BLaER1 (cell line): ENCODE measurements around the gene MACF1.

Experiments
- H3K27ac ChIP-seq: shearing (Covaris generic); formaldehyde crosslinking; 2 replicates; pipeline ENCODE4 v1.8.1; 2022
- H3K27me3 ChIP-seq: shearing (Covaris generic); formaldehyde crosslinking; 2 replicates; pipeline ENCODE4 v1.8.1; 2022
- H3K36me3 ChIP-seq: shearing (Covaris generic); formaldehyde crosslinking; 2 replicates; pipeline ENCODE4 v1.8.1; 2022
- H3K4me1 ChIP-seq: shearing (Covaris generic); formaldehyde crosslinking; 2 replicates; pipeline ENCODE4 v1.8.1; 2022
- H3K4me2 ChIP-seq: shearing (Covaris generic); formaldehyde crosslinking; 2 replicates; pipeline ENCODE4 v1.8.1; 2022
- H3K4me3 ChIP-seq: shearing (Covaris generic); formaldehyde crosslinking; 2 replicates; pipeline ENCODE4 v1.8.1; 2022
- H3K9ac ChIP-seq: shearing (Covaris generic); formaldehyde crosslinking; 2 replicates; pipeline ENCODE4 v1.8.1; 2022
- H3K9me3 ChIP-seq: shearing (Covaris generic); formaldehyde crosslinking; 2 replicates; pipeline ENCODE4 v1.8.1; 2022
- H4K20me1 ChIP-seq: shearing (Covaris generic); formaldehyde crosslinking; 2 replicates; pipeline ENCODE4 v1.8.1; 2022
- Cebpa-rat ChIP-seq: shearing (Covaris generic); IDR thresholded peaks from 2 replicates; pipeline ENCODE4 v1.8.1; 2022

MACF1 gene

DNA sequence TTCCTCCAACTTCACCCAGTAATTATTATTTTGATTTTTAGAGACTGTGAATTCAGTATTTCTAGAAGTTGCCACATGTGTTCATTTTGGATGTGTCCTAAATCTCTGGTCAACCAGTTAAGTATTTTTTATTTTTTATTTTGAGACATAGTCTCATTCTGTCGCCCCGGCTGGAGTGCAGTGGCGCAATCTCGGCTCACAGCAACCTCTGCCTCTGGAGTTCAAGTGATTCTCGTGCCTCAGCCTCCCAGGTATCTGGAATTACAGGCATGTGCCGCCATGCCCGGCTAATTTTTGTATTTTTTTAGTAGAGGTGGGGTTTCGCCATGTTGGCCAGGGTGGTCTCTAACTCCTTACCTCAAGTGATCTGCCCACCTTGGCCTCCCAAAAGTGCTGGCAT is 8.0 kb downstream of the MACF1 start:
- H3K9me3 ChIP-seq: peaks cover 14% of the 10 kb centered on the region
- H3K27me3 ChIP-seq: no peaks in the 10 kb centered on the region
- no peak for TF ChIP-seq Cebpa-rat
- no peak overlapping the region for H3K4me3 ChIP-seq
- no peak overlapping the region for H3K4me2 ChIP-seq
- no peak overlapping the region for H3K27ac ChIP-seq
- peaks cover 77% of the 10 kb centered on the region for H3K4me1 ChIP-seq
- H3K36me3 ChIP-seq: peaks cover 24% of the 10 kb centered on the region; the same call in 1 of the 2 replicates
- no peak overlapping the region for H3K9ac ChIP-seq
- peaks cover 44% of the 10 kb centered on the region for H4K20me1 ChIP-seq

DNA sequence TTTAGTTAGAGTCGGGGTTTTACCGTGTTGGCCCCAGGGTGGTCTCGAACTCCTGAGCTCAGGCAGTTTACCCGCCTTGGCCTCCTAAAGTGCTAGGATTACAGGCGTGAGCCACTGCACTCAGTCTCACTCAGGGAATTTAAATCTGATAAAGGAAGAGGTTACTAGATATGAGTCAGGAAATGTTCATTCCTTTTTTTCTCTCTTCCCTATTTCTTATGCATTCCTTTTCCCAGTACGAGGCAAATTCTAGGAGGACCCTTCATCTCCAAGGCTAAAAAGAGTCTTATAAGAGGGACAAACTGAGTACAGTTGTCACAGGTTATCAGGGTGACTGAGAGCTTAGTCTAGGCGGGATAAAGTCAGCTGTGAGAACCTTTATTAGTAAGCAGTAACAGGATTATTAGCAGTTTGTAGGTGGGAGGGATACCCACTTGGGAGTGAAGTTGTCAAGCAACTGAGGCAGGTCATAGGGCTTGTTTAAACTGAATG is 9.1 kb downstream of the MACF1 start:
- Histone ChIP-seq H3K9me3 (peaks cover 14% of the 10 kb centered on the region), H3K27ac (peak overlapping the region; percentile 72), H3K36me3 (peaks cover 20% of the 10 kb centered on the region; the same call in 1 of the 2 replicates), H3K27me3 (no peaks in the 10 kb centered on the region), H3K4me3 (no peak overlapping the region), H3K4me1 (peaks cover 77% of the 10 kb centered on the region), H3K4me2 (peak overlapping the region; percentile 92), H3K9ac (peak overlapping the region; percentile 42), H4K20me1 (peaks cover 44% of the 10 kb centered on the region)
- no peak for TF ChIP-seq Cebpa-rat

DNA sequence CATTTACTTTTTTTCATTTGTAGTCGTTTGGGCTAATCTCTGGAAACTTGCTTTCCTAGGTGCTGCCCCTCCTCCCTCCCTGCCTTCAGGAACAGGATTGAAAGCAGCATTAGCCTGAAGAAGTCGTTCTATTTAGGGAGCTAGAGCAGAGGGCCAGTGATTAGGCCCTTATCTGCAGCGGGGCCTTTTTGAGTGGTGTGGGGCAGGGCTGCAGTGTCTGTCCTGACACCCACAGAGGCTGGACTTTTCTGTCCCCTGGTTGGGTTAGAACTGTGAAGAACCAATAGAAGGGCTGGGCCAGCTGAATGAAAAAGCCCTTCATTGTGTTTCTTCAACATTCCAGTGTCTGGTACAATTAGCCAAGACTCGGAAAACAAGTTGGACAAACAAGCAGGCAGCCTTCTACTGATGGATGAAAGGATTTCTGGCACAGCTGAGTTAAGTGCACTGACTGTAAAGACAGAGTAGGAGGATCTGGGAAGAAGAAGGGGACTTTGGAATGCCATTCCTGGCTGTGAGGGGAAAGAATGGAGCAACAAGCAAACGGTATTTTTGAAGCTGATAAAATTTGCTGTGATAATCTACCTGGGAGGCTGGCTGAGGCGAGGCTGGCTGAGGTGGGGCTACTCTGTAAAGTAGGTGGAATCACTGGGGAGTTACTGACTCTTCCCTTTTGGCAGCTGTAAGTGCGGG is 9.7 kb downstream of the MACF1 start:
- peak overlapping the region; percentile 42 for H3K9ac ChIP-seq
- peak overlapping the region; percentile 92 for H3K4me2 ChIP-seq
- H3K27ac ChIP-seq: peak overlapping the region; percentile 72

DNA sequence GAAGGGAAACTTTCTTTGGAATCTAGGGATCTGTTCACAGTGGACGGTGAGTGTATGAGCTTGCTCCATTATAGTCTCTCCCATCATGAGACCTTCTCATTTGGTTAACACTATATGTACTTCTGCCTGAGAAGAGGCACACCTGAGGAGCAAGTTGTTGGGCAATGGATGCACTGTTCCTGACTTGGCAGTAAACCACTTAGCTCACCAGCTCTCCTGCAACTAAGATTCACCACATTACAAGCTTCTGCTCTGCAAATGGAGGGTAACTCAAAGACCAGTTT is 10.2 kb downstream of the MACF1 start:
- H4K20me1 ChIP-seq: peaks cover 48% of the 10 kb centered on the region
- peak overlapping the region; percentile 92 for H3K4me2 ChIP-seq
- H3K27ac ChIP-seq: peak overlapping the region; percentile 72
- peaks cover 12% of the 10 kb centered on the region for H3K9me3 ChIP-seq
- H3K36me3 ChIP-seq: peaks cover 22% of the 10 kb centered on the region; the same call in 1 of the 2 replicates
- no peak overlapping the region; the same call in 1 of the 2 replicates for H3K9ac ChIP-seq
- no peaks in the 10 kb centered on the region for H3K27me3 ChIP-seq
- no peak overlapping the region for H3K4me3 ChIP-seq
- TF ChIP-seq Cebpa-rat: no peak
- H3K4me1 ChIP-seq: peaks cover 77% of the 10 kb centered on the region

More for the DNA sequence above, 9.7 kb downstream of the MACF1 start:
- Histone ChIP-seq H3K36me3 (peaks cover 22% of the 10 kb centered on the region; the same call in 1 of the 2 replicates), H3K9me3 (peaks cover 14% of the 10 kb centered on the region), H4K20me1 (peaks cover 44% of the 10 kb centered on the region), H3K4me3 (no peak overlapping the region), H3K27me3 (no peaks in the 10 kb centered on the region), H3K4me1 (peaks cover 77% of the 10 kb centered on the region)
- no peak for TF ChIP-seq Cebpa-rat

DNA sequence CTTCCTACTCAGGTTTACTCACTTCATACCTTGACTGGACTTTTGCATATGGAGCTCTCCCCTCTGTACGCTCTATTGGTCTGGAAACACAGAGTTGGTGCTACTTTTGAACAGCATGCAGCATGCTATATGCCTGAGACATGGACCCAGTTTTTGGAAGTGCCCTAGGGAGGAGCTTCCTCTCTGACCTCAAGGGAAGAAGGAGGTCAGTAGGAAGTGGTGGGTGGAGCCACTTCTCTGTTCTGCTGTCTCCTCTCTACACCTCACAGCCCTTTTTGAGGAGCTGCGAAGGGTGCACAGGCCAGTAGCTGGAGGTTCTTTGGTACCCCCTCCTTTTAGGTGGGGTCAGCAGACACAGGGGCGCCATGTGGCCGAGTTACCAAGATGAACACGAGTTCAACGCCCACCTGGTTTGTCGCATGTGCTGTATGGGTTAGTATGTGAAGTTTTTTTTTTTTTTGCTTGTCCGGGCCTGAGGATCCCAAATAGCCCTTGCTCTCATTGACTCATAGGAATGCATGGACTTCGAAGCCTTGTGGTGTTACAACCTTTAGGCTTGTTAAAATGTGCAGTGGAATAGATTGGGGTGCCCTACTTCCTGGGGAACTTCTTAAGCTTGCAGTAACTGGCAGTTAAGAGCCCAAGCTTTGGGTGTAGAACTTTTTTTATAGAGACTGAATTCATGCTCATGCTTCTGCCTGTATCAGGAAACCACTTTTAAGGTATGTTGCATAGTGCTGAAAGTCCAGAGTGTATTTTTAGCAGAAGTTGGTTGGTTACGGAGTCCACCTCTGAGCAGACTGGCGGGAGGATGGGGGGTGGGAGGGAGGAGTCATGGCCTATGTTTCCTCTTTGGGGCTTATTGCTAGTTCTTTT is 10.7 kb downstream of the MACF1 start:
- Histone ChIP-seq H3K9me3 (peaks cover 8% of the 10 kb centered on the region; the same call in 1 of the 2 replicates), H3K36me3 (peaks cover 26% of the 10 kb centered on the region; the same call in 1 of the 2 replicates), H4K20me1 (peaks cover 51% of the 10 kb centered on the region), H3K4me1 (peaks cover 77% of the 10 kb centered on the region), H3K4me3 (peak overlapping the region; percentile 60), H3K27ac (peak overlapping the region; percentile 76), H3K9ac (peak overlapping the region; percentile 80), H3K4me2 (peak overlapping the region; percentile 92), H3K27me3 (no peaks in the 10 kb centered on the region)
- no peak for TF ChIP-seq Cebpa-rat

DNA sequence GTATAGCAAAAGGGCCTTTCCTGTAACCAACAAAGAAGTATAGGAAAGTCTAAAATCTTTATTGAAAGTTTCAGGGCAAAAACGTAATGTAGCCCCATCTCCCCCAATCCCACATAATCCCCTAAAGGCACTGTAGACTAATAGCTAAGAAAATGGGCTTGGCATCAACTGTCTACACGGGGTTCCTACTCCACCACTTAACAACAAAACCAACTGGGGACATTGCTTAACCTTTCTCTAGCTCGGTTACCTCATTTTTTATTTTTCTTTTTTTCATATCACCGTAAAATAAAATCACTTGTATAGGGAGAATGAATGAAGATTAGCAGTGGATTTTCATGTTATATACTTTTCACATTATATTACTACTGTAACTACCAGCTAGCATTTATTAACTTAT is 12.3 kb downstream of the MACF1 start:
- Histone ChIP-seq H3K9ac (peak overlapping the region; percentile 80), H4K20me1 (peaks cover 66% of the 10 kb centered on the region), H3K27ac (peak overlapping the region; percentile 76), H3K4me2 (peak overlapping the region; percentile 92), H3K36me3 (peaks cover 37% of the 10 kb centered on the region), H3K9me3 (0 out of 2 replicates have a peak, but pooled peaks cover 4% of the 10 kb centered on the region), H3K4me3 (peak overlapping the region; percentile 60), H3K27me3 (no peaks in the 10 kb centered on the region), H3K4me1 (peaks cover 71% of the 10 kb centered on the region)
- TF ChIP-seq Cebpa-rat: no peak

DNA sequence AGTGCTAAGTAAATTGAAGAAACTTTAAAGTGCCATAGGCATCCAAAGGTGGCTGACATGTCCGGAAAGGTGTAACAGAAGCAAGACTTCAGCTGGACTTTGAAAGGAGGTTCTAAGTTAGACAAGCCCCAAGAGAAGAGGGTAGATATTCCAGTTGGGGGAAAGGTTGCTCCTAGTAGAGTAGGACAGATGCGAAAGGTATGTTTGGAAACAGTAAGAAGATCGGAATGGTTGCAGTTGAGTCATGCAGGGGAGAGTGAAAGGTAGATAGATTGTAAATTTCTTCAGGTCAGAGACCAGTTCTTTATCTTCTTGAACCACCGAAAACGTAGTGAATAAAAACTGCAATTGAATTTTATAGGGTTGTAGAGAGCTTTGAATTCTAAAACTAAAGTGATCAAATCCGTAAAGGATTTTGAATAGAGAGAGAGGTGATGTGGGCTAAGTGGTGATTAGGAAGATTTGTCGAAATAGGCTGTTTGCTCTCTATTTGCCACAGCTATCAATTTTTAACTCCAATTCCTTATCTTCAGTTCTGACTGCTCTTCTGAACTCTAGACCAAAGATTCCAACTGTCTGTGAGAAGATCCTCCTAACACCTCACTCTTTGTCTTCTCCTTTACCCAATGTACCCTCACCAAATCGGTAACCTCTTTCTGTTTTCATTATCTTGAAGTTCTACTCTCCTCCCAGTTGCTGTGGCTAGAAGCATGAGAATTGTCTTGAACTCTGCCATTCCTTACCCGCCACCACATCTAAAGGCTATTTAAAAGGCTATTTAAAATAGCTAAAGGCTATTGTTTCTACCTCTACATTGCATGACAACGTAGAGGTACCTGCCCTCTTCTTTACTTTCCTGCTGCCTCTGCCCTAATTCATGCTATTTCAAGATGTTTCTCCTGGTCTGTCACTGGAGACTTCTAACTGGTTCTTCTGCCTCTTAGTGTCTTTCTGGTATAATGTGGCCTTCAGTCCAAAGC is 16.7 kb downstream of the MACF1 start:
- Histone ChIP-seq H3K9ac (no peak overlapping the region), H3K36me3 (peaks cover 60% of the 10 kb centered on the region), H3K27me3 (no peaks in the 10 kb centered on the region), H3K4me1 (peaks cover 42% of the 10 kb centered on the region), H3K4me2 (no peak overlapping the region), H3K27ac (no peak overlapping the region), H3K4me3 (no peak overlapping the region), H4K20me1 (peaks cover 71% of the 10 kb centered on the region), H3K9me3 (0 out of 2 replicates have a peak, but pooled peaks cover 4% of the 10 kb centered on the region)
- TF ChIP-seq Cebpa-rat: no peak

DNA sequence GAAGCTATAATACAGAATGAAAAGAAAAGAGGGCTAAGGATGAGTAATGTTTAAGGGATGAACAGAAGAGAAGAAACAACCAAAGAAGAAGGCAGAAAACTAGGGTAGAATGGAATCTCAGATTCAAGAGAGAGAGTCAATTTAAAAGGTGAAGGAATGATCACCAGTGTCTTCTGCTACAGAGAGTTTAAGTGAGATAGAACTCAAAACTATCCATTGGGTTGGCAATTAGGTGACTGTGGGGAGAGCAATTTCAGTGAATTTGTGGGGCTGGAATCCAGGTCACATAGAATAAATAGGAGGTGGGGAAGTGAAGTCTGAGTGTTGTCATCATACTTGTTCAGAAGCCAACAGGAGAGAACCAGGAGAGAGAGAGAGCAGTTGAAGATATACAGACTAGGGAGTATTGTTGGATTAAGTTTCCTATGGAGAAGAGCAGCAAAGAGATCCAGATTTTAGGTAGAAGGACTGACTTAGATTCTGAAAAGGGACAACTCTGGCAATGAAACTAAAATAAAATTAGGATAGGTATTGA is 19.9 kb downstream of the MACF1 start:
- Histone ChIP-seq H3K4me3 (no peak overlapping the region), H3K9me3 (0 out of 2 replicates have a peak, but pooled peaks cover 4% of the 10 kb centered on the region), H3K36me3 (peaks cover 64% of the 10 kb centered on the region), H3K9ac (no peak overlapping the region), H3K4me1 (peaks cover 16% of the 10 kb centered on the region), H3K27me3 (no peaks in the 10 kb centered on the region), H4K20me1 (peaks cover 95% of the 10 kb centered on the region), H3K27ac (no peak overlapping the region), H3K4me2 (no peak overlapping the region)
- TF ChIP-seq Cebpa-rat: no peak

DNA sequence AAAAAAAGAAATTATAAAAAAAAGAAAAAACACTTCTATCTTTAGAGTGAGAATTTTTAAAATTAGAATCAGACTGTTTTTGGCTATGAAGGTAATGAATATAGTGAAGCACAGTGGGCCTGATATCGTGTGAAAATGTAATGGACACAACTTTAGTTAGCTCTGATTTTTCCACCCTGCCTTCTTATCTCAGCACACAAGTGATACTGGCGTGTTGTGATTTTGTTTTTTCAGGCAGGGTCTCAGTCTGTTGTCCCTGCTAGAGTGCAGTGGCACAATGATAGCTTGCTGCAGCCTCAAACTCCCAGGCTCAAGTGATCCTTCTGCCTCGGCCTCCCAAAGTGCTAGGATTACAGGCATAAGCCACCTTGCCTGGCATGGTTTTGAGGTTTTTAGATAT is 22.3 kb downstream of the MACF1 start:
- Histone ChIP-seq H3K9ac (no peak overlapping the region), H3K4me3 (no peak overlapping the region), H3K27ac (0 out of 2 replicates have a peak overlapping the region, but pooled peaks have one; percentile 18), H4K20me1 (peaks cover 96% of the 10 kb centered on the region), H3K4me1 (peaks cover 33% of the 10 kb centered on the region), H3K27me3 (no peaks in the 10 kb centered on the region), H3K4me2 (no peak overlapping the region), H3K36me3 (peaks cover 53% of the 10 kb centered on the region), H3K9me3 (no peaks in the 10 kb centered on the region)
- TF ChIP-seq Cebpa-rat: no peak
